Tibial nerve (tissue), 3 donors: Measurements from ENCODE around the gene DEPP1.

ENCODE experiments used
- CTCF ChIP-seq, 5 experiments: fragments of 200-600 bp in 3 of 5; fragments of 450-650 bp in 2 of 5; sonication (generic) in 3 of 5; IDR thresholded peaks; one replicate each; pipeline ENCODE4 v1.5.1; 2016 to 2019; ENCODE audit warnings: antibody characterized with exemption in 5 of 5, mild to moderate bottlenecking in 3 of 5, moderate library complexity in 2 of 5
- POLR2A ChIP-seq, 2 donors: fragments of 450-650 bp; IDR thresholded peaks; one replicate each; pipeline ENCODE4 v1.6.1; 2017; ENCODE audit warnings: antibody characterized with exemption in 2 of 2, mild to moderate bottlenecking in 2 of 2, moderate library complexity in 2 of 2

DNA sequence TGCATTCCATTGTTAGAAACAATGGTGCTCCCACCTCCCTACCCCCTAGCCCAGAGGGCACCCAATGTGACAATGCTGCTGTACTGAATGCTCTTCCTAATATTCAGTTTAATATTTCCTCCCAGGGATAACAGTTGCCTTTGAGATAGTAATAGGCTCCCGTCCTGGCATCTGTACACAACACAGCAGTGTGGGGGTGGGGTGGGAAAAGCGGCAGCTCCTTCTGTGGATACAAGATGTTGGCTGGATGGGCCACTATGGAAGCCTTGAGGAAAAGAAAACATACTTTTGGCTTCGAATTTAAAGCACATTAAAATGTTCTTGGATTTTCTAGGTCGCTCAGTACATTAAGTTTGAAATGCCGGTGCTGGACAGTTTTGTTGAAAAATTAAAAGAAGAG lies 13.0 kb upstream of the DEPP1 start:
- TF ChIP-seq CTCF (IDR thresholded peaks at IDR 0.05) (no peak), POLR2A (IDR thresholded peaks at IDR 0.05) (no peak)
